HepG2 (cell line): ENCODE measurements around the gene SLC1A2.

Experiments
- CTCF ChIP-seq: sonication (generic); formaldehyde crosslinking; IDR thresholded peaks from 2 replicates; pipeline ENCODE4 v1.5.0; 2020; ENCODE audit warnings: mild to moderate bottlenecking, missing genetic modification reagents, moderate library complexity
- MAFF ChIP-seq: IDR thresholded peaks from 2 replicates; pipeline ENCODE4 v1.6.1; 2011; ENCODE audit warnings: low read depth, low read length, improper control_type of control experiment
- NFIC ChIP-seq: IDR thresholded peaks from 2 replicates; pipeline ENCODE4 v1.6.1; 2012; ENCODE audit warnings: mild to moderate bottlenecking, low read length, inconsistent platforms
- RAD21 ChIP-seq: fragments of 450-650 bp; formaldehyde crosslinking; IDR thresholded peaks from 2 replicates; pipeline ENCODE4 v1.5.0; 2020; ENCODE audit warnings: mild to moderate bottlenecking
- ZFX ChIP-seq: sonication (generic); formaldehyde crosslinking; IDR thresholded peaks from 2 replicates; pipeline ENCODE4 v1.4.0; 2020; ENCODE audit warnings: mild to moderate bottlenecking, low read depth, missing genetic modification reagents, moderate library complexity
- ZNF878 ChIP-seq: sonication (generic); formaldehyde crosslinking; IDR thresholded peaks from 2 replicates; pipeline ENCODE4 v1.8.1; 2023; ENCODE audit warnings: mild to moderate bottlenecking, missing genetic modification reagents, moderate library complexity

- TF ChIP-seq RAD21: no peak
- TF ChIP-seq CTCF (CRISPR knock-in tag): no peak
- no peak for TF ChIP-seq NFIC
- no peak for TF ChIP-seq ZFX
- no peak for TF ChIP-seq MAFF
- TF ChIP-seq ZNF878 (CRISPR knock-in tag): no peak
Observed at GRCh38 chr11:35302398-35302797, 117.0 kb downstream of the SLC1A2 start.
